NCI-H524 treated with DMSO at 0.1 percent for 48 hours (cell line): ENCODE data around the gene CIRBP.
A peak's percentile ranks its signal among the peaks of the same experiment; 100 is the strongest.

ENCODE experiments used
- DNase-seq: peaks from one replicate; lab custom pipeline; 2025; lab: John Stamatoyannopoulos, UW

Gene CIRBP

DNA sequence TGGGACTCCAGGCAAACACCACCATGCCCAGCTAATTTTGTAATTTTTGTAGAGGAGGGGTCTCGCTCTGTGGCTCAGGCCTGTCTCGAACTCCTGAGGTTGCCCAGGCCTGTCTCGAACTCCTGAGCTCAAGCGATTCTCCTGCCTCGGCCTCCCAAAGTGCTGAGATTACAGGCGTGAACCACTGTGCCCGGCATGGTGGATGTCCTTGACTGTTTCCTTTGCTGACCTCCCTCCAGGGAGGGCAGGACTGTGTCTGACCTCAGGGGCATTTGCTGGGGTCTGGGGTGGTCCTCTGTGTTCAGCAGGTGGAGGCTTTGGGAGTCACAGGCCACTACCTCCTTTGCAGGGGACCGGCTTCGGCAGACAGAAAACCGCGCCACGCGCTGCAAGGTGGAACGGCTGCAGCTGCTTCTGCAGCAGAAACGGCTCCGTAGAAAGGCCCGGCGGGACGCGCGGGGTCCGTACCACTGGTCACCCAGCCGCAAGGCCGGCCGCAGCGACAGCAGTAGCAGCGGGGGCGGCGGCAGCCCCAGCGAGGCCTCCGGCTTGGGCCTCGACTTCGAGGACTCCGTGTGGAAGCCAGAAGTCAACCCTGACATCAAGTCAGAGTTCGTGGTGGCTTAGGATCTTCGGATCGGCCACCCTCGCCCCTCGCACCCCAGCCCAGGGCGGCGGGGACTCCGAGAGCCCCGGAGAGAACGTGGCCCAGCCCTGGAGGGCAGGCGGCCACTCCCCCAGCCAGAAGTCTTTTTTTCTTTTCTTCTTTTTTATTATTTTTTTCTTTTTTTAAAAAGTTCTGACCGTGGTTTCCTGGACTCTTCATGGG lies 12.3 kb upstream of the CIRBP start:
- DNase-seq = no peak

GRCh38 chr19:1257475-1258162 lies 11.5 kb upstream of the CIRBP start:
- DNase-seq = no peak

DNA sequence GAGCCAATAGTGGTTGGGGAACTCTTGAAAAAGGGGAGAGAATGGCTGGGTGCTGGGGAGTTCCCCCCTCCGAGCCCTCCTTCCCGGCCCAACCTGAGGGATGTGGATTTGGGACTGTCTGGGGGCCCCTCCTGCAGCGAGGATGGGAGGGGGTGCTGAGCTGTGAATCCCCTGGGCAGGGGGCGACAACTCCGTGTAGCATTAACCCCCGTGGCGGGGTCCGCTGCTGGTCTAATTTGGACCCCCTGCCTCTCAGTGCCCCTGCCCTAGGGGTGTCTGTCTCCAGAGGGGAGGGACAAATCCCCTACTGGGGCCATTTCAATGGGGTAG lies 11.0 kb upstream of the CIRBP start:
- no peak for DNase-seq

DNA sequence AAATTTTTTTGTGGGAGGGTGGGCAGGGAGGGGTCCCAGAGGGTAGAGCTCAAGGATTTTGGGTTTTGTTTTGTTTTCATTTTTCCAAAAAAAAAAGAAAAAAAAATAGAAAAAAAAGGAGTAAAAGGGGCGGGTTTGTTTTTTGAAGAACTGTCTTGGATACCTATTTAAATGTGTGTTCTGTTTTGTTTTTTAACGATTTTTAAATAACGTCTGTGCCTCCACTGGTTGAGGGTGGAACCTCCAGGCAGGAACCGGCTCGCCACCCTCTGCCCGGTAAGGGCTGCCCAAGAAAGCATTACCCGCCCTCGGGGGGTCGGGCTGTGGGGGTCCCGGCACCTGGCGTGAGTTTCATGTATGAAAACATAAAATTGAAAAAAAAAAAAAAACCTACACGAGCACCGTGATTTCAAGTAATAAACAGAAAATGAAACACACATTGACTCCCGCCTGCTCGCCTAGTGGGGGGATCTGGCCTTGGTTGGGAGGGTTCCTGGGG lies 10.4 kb upstream of the CIRBP start:
- DNase-seq = no peak

DNA sequence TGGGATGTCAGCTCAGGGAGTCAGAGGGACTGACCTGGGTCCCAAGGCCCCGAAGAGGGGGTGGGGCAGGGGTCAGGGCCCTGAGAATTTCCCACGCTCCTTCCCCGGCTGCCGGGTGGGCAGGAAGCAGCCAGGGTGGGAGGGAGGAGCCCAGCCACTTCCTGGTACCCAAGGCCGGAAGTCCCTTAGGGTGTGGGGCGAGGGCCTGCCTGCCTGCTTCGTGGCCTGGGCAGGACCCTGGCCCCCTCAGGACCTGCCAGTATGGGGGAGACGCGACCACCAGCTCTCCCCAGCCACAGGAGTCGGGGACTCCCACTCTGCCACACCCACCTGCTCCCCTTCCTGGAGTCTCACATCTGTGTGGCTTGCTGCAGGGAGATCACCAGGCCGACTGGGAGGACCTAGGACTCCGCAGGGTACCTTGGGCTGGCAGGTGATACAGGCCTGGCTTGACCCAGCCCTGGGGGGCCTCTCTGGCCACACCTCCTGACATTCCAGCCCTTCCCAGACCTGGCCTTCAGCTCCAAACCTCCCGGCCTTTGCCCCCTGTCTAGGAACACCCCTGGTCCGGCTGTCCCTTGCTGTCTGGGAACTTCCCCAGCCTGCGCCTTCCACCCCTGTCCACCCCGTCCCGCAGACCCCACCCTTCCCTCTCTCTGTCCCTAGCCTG lies 9.8 kb upstream of the CIRBP start:
- no peak for DNase-seq

DNA sequence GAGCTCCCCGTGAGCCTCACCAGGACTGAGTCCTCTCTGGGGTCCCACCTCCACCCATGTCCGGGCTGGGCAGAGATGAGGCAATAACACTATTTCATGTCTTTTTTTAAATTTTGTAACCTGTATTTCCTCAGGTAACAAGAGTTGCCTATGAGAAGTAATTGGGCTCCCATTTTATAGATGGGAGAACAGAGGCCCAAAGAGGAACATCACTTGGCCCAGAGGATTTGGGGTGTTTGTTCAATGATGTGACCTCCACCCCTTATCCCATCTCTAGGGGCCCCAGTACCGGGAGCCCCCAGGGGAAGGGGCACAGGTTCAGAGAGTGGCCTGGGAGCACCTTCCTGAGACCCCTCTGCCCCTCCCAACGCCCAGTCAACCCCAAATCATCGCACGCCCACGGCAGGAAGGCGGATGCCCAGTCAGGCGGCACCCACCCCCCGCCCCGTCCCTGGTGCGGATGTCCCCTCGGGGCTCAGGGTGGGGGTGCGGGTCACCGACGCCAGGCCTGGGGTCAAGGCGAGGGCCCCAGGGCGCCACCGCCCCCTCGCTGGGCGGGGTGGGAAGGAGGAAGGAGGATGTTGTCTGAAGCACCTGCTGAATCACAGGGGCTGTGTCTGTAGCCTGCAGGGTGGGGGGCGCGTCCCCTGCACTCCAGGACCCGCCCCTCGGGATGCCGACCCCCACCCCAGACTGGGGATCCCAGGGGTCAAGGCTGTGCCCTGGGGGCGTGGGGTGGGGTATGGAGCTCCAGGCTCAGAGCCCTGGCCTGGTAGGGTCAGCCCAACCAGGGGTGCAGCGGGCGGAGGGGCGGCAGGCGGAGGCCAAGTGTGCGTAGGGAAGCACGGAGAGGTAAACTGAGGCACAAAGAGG lies 9.0 kb upstream of the CIRBP start:
- DNase-seq = no peak

DNA sequence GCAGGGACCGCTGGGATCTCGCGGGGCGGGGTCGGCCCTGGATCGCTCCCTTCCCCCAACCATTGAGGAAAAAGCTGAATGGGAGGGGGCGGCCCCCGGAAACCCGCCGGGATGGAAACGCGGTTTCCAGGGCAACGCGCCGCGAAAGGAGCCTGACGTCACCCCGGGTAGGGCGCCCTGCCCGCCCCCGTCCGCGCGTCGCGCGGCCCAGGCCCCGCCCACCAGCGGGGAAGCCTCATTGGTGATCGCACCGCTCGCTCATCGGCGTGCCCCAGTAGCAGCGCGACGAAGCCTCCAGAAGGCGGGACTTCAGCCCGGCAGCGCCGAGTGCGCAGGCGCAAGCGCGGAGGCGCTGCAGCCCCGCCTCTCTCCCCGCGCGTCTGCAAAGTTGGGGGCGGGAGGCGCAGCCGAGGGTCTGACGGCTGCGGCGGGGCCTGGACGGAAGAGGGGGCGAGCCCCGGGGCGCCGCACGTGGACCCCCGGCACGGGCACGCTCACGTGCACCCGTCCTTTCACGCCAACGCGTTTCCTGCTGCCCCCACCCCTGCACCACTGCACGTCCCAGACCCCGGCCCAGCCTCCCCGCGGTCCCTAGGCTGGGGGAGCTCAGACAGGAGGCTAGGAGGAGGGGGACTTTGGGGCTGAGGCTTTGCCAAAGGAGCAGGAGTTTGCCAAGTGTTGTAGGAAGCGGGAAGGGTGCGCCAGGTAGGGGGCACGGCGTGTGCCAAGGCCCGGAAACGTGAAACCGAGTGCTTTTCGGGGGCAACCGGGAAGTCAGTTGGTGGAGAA lies 8.2 kb upstream of the CIRBP start:
- DNase-seq = peak; percentile 54

GRCh38 chr19:1261538-1261797 lies 7.7 kb upstream of the CIRBP start:
- no peak for DNase-seq

DNA sequence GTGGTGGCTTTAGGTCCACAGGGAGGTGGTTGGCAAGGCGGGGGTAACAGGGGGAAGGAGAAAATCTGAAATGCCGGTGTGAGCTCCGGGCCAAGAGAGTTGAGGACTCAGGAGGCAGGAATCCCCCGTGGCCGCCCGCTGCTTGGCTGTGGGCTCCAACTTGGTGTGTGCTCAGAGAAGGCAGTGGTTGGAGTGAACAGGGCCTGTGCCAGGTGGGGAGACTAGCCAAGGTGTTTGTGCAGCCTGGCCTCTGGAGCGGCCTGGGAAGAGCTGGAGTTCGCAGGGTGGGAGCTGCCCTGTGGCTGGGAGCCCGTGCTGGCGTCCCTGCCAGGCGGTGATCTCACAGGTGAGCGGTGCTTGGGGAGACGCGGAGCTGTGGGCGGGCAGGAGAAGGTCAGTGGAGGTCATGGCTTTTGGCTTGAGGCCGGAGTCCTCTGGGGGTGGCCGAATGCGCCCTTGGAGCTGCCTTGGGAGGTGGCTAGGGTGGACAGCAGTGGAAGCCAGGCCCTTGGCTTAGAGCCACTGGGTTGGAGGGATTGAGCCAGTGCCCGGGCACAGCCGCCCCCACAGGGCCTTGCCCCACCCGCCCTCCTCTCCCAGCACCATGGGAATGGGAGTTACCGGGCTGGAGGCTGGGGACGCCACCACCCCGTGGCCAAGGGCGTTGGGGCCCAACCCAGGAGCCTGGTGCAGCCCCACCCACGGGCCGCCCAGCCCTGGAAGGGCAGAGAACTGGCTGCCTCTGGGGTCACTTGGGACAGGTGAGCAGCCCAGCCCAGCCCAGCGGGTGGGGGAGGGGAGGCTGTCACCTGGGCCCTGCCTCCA lies 7.1 kb upstream of the CIRBP start:
- no peak for DNase-seq

- no peak for DNase-seq
These were observed 6.5 kb upstream of the CIRBP start for GRCh38 chr19:1262623-1263123.

DNA sequence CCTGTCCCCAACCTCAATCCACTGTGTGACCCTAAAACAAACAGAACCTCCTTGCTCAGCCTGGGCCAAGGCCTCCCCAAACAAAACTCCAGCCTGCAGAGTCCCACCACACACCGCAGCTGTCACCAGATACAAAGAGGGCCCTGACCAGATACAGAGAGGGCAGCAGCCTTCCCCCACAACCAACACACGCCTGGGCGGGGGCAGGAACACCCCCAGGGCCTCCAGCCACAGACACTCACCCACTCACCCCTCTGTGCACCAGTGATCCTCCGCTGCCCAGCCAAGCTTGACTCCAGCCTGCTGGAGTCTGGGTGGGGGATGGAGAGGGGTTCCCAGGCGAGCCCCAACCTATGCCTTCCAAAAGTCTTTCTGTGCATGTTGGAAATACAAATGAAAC lies 5.9 kb upstream of the CIRBP start:
- DNase-seq = no peak

GRCh38 chr19:1264801-1265614 lies 4.1 kb upstream of the CIRBP start:
- DNase-seq = no peak

- no peak for DNase-seq
These were observed 3.5 kb upstream of the CIRBP start for GRCh38 chr19:1265615-1266128.

DNA sequence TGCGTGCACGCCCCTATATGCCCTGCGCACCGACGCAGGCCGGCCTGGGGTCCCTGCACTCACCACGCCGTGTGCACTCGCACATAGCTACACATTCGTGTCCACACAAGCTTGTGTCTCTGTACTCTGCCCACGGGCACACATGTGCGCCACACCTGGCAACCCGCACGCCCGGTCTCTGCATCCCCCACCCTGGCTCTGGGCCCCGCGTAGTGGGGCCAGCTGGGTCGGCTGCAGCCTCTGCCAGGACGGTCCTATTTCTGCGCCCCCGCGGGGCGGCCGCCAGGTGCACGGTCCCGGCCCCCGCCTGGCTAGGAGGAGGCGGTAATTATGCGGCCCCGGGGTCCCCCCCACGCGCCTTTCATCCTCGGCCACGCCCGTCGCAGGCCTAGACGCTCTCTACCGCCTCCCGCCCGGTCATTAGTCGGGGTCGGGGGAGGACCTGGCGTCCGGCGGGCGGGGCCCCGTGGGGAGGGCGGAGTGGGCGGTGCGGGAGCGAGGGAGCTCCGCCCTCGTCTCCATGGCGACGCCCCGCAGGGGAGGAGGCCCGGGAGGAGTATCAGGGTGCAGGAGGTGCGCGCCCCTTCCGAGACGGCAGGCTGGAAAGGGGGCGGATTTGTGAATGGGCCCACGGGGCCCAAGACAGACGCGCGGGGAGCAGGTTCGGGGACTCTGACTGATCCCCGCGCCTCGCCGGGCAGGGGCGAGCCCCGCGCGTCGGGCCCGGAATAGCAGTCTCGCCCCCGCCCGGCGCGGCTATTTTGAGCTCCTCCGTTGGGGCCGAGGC lies 2.8 kb upstream of the CIRBP start:
- no peak for DNase-seq

DNA sequence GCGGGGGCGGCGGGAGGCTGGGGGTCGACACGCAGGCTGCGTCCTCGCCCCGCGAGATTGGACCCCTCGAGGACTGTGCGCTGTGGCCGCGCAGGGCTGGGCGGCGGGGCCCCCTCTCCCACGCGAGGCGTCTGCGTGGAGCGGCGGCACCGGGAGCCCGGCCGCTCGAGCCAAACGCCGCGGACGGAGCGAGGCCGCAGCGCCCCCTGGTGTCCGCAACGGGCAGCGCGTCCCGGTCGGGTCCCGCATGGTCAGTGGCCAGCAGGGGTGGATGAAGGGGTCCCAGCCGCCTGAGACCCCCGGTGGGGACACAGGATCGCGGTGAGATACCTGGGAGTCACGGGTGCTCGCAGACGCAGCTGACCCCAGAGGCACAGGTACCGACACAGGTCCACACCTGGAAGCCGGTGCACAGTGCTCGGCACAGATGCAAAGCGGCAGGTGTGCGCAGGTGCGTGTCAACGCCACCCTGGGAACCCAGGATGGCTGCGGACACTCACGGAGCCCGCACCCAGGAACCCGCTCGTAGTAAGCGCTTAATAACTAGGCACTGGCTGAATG lies 2.1 kb upstream of the CIRBP start:
- DNase-seq = no peak

GRCh38 chr19:1267477-1268225 lies 1.5 kb upstream of the CIRBP start:
- DNase-seq = no peak
